Heart left ventricle (tissue), 16 donors: ENCODE data around the gene ADARB1. TPM values are rescaled to one million over a fixed set of nuclear protein-coding genes. Genes with fewer than 3 reads are reported as not detected.

ENCODE experiments used
- ATAC-seq, 4 donors: fragments of 200-7000 bp; cut with Tn5 transposase; one replicate each; pipeline ENCODE4 v1.9.1; 2020 to 2022; ENCODE audit warnings: moderate library complexity in 4 of 4, mild to moderate bottlenecking in 3 of 4, moderate number of reproducible peaks in 1 of 4
- DNase-seq, 5 donors: peaks; one replicate each; pipeline ENCODE4 v3.0.0-alpha.2; 2020
- H3K27ac ChIP-seq, 12 donors: fragments of 200-600 bp; sonication (generic) in 4 of 12; one replicate each; pipeline versions ENCODE4 v1.5.0 to v1.8.0; 2016 to 2022; ENCODE audit warnings: mild to moderate bottlenecking in 2 of 12
- H3K27me3 ChIP-seq, 9 donors: fragments of 200-600 bp; sonication (generic) in 2 of 9; one replicate each; pipeline versions ENCODE4 v1.5.1 to v1.8.0; 2016 to 2022; ENCODE audit warnings: mild to moderate bottlenecking in 3 of 9
- H3K36me3 ChIP-seq, 9 donors: fragments of 200-600 bp; sonication (generic) in 2 of 9; one replicate each; pipeline versions ENCODE4 v1.5.0 to v1.8.0; 2018 to 2022; ENCODE audit warnings: mild to moderate bottlenecking in 2 of 9
- H3K4me1 ChIP-seq, 12 donors: fragments of 200-600 bp; sonication (generic) in 4 of 12; one replicate each; pipeline versions ENCODE4 v1.5.0 to v1.8.0; 2016 to 2022; ENCODE audit warnings: mild to moderate bottlenecking in 3 of 12
- H3K4me3 ChIP-seq, 12 donors: fragments of 200-600 bp; sonication (generic) in 4 of 12; one replicate each; pipeline versions ENCODE4 v1.5.0 to v1.8.0; 2017 to 2022; ENCODE audit warnings: mild to moderate bottlenecking in 9 of 12, moderate library complexity in 4 of 12
- H3K9me3 ChIP-seq, 12 donors: fragments of 200-600 bp; sonication (generic) in 4 of 12; one replicate each; pipeline versions ENCODE4 v1.5.0 to v1.8.0; 2016 to 2022; ENCODE audit warnings: mild to moderate bottlenecking in 1 of 12
- POLR2A ChIP-seq, 2 donors: fragments of 450-650 bp; IDR thresholded peaks; one replicate each; pipeline ENCODE4 v1.6.1; 2017; ENCODE audit warnings: antibody characterized with exemption in 2 of 2, mild to moderate bottlenecking in 2 of 2, moderate library complexity in 2 of 2
- WGBS, 4 donors: extraction: QIAGEN DNeasy Blood & Tissue Kit in 2 of 4; methylation state at CpG; one replicate each; pipeline versions ENCODE4 v1.1.5 to v1.1.7; 2013 to 2018; 5-methylcytosine and 5-hydroxymethylcytosine counted together
- intact Hi-C, 10 donors: fragments of 100-400 bp; cut with DNase I; formaldehyde crosslinking; loops; one replicate each; pipeline versions ENCODE4 v1.11.1 to v1.14.2; 2022
- polyA plus RNA-seq, 2 donors: library from polyadenylated mRNA; stranded (reverse); fragments of 200-250 nt; gene quantifications; one replicate each; pipeline ENCODE4 v1.2.3, GENCODE V29; 2013
- total RNA-seq, 9 donors: library from RNA; depleted of rRNA in 2 of 9; stranded (reverse); fragments of >200 nt in 2 of 9; fragmentation: NEBNext Ultra II Directional in 3 of 9; extraction: Animal tissue kit (Norgen Biotek cat#: 25700) in 3 of 9; gene quantifications; one replicate each; pipeline versions ENCODE4 v1.1.0 to v1.2.4, GENCODE V29; 2016 to 2023
- TF ChIP-seq, protein P1 (sequence below), 12 donors: fragments of 200-600 bp; sonication (generic) in 4 of 12; IDR thresholded peaks; one replicate each; pipeline versions ENCODE4 v1.5.0 to v1.8.0; 2018 to 2022; ENCODE audit warnings: antibody characterized with exemption in 12 of 12, mild to moderate bottlenecking in 5 of 12
- donor health status: ischemic (EF 13 %, LVEDD 7.1; RV severe dilation, severe dysfunction).
- donor health status: healthy with polysubstance abuse.
- donor health status: DM: no; HTN: yes; CAD: no.
- donor health status: DM: no; HTN: no; CAD: no.
- donor health status: ischemic (EF 25% LVEDD 6.9; RV normal size, moderate dysfunction).
- donor health status: ischemic (EF 25% LVEDD 5.7; RV mildly dilated, moderate dysfunction).
- donor health status: healthy.
- donor health status: DM: yes; HTN: yes; CAD: no.
- donor health status: ischemic (EF 35%, LVEDD 5.7; RV mildly dilated, moderate dysfunction).
- donor health status: nonischemic (EF 11% LVEDD 7.7; RV severe dilation, severe dysfunction).
- donor health status: DM: yes; HTN: yes; CAD: no.
- donor health status: PGD.
- donor health status: ischemic (EF 29% LVEDD 5.4; RV normal size, mild dysfunction).
- donor health status: nonischemic (EF 23%, LVEDD 6.1; RV moderate dilation, normal function).

ADARB1 gene
- total and polyA plus RNA-seq, 11 donors: 6.9 to 16.3 (median 12.0) TPM

DNA sequence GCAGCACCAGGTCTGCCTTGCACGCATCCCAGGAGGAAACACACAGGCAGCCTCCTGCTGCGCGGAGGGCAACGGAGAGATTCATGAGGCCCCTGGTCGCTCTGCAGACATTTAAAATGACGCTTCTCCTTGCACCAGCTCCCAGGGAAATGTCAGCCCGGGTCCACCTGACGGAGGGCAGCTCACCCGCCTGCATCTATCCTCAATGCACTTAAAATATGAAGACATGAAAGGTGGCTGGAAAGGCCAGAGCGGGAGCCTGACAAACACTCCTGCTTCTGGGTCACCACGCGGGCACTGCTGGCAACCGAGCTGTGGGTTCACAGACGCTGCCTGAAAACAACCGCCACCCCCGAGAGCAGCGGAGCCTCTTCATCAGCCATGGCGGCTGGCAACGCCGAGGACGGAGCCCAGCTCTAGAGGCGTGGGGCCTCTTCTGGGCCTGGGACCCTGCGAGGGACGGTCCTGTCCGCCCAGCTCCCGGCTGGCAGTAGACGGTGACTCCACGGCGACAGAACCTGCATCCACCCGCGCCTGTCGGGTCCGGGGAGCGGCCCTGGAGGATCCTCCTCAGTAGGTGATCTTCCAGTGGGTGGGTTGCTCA, 190.6 kb downstream of the ADARB1 start:
- ATAC-seq: no peak

DNA sequence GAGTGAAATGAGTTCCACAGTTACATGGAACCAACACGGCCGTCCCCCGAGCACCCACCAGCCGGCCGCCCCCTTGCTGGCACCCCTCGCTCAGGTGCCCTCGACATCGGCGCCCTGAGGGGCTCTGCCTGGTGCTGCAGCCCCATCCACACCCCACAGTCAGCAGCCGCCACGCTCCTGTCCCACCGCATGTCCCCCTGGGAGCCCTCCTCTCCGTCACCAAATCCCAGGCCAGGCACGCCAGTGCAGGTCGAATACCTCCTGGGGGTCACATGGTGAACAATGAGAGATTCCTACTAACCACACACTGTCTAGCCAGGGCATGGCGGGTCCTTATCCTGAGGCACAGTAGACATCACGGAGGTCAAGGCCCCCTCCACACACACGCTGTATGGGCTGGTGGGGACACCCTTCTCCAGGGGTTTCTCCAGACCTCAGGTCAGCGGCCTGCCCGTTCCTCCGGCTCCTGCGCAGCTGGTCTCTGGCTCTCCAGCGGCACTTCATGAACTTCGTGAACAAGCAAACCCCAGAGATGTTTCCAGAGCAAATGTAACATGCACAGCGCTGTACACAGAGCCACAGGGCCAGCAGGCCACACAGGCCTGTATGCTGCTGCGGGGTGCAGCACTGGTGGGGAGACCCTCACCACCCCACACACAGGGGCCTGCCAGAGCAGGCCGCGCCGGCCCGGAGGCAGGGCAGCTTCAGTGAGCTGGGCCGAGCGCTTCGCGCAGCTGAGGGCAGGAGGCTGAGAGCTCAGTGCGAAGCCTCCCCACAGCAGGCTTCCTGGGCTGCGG, 191.5 kb downstream of the ADARB1 start:
- intact Hi-C loops: no loop called here
- H3K27ac ChIP-seq: peak overlapping the region in 1 of 12 donors; percentile 1
- peak in 2 of 4 donors; percentile 10 to 38 for ATAC-seq
- no peak for DNase-seq
- H3K4me1 ChIP-seq: peaks cover 0 to 4% (median 0%) of the 10 kb centered on the region in 12 donors
- no peak overlapping the region for H3K4me3 ChIP-seq
- WGBS, 4 donors: 95 to 97% (median 96%) methylated on average over 26 to 36 of the region's 36 CpGs
- H3K27me3 ChIP-seq: no peaks in the 10 kb centered on the region
- peaks cover 0 to 76% (median 62%) of the 10 kb centered on the region in 9 donors for H3K36me3 ChIP-seq
- TF ChIP-seq, protein P1, sequence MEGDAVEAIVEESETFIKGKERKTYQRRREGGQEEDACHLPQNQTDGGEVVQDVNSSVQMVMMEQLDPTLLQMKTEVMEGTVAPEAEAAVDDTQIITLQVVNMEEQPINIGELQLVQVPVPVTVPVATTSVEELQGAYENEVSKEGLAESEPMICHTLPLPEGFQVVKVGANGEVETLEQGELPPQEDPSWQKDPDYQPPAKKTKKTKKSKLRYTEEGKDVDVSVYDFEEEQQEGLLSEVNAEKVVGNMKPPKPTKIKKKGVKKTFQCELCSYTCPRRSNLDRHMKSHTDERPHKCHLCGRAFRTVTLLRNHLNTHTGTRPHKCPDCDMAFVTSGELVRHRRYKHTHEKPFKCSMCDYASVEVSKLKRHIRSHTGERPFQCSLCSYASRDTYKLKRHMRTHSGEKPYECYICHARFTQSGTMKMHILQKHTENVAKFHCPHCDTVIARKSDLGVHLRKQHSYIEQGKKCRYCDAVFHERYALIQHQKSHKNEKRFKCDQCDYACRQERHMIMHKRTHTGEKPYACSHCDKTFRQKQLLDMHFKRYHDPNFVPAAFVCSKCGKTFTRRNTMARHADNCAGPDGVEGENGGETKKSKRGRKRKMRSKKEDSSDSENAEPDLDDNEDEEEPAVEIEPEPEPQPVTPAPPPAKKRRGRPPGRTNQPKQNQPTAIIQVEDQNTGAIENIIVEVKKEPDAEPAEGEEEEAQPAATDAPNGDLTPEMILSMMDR (IDR thresholded peaks at IDR 0.05): no peak
- TF ChIP-seq POLR2A (IDR thresholded peaks at IDR 0.05): no peak
- peaks cover 0 to under 1% (median 0%) of the 10 kb centered on the region in 12 donors for H3K9me3 ChIP-seq

More for the DNA sequence above, 190.6 kb downstream of the ADARB1 start:
- H3K9me3 ChIP-seq: no peaks in the 10 kb centered on the region
- peaks cover 0 to 4% (median 0%) of the 10 kb centered on the region in 12 donors for H3K4me1 ChIP-seq
- H3K36me3 ChIP-seq: peaks cover 0 to 67% (median 54%) of the 10 kb centered on the region in 9 donors
- no peak overlapping the region for H3K27ac ChIP-seq
- peak in 1 of 5 donors; percentile 15 for DNase-seq
- H3K4me3 ChIP-seq: no peak overlapping the region
- 91 to 94% (median 94%) methylated on average over 34 of the region's 34 CpGs for WGBS, 4 donors
- intact Hi-C loops: no loop called here
- no peaks in the 10 kb centered on the region for H3K27me3 ChIP-seq
- TF ChIP-seq, protein P1 (IDR thresholded peaks at IDR 0.05): no peak
- no peak for TF ChIP-seq POLR2A (IDR thresholded peaks at IDR 0.05)

DNA sequence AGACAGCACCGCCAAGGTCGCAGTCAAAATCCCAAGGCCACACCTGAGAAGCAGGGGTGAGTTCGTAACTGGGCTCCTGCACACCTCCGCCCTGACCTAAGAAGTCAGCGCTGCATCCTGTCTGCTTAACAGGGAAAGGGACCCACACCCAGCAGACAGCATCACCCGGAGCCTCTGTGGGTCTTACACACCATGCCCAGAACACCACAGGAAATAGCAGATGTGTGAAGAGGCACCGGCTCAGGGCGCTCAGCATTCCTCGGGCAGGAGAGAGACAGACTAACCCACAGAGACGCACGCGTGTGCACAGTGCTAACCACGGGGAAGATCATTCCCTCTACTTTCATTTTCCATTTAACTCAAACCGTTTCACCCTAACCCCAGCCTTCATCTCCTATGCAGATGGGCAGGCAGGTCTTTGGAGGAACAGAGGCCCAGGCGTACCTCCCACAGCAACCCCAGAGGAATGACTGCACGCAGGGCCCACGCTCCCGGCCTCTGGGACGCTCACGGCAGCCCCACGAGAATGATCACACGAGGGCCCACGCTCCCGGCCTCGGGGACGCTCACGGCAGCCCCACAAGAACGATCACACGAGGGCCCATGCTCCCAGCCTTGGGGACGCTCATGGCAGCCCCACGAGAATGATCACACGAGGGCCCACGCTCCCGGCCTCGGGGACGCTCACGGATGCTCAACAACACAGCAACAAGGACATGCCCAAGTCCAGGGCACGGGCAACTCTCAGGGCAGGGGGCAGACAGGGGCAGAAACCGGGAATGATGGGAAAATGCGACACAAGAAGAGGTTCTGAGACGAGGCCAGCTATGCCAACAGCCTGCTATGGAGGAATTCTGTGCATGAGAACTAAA, 192.4 kb downstream of the ADARB1 start:
- Histone ChIP-seq H3K9me3 (peaks cover 0 to 9% (median 6%) of the 10 kb centered on the region in 12 donors), H3K4me3 (no peak overlapping the region), H3K4me1 (peaks cover 0 to 4% (median 0%) of the 10 kb centered on the region in 12 donors), H3K36me3 (peaks cover 0 to 80% (median 70%) of the 10 kb centered on the region in 9 donors), H3K27ac (peak overlapping the region in 1 of 12 donors; percentile 1), H3K27me3 (no peaks in the 10 kb centered on the region)
- no peak for DNase-seq
- ATAC-seq: peak in 2 of 4 donors; percentile 43 to 46
- 88 to 93% (median 92%) methylated on average over 33 to 41 of the region's 41 CpGs for WGBS, 4 donors
- intact Hi-C loops: no loop called here
- TF ChIP-seq, protein P1 (IDR thresholded peaks at IDR 0.05): no peak
- TF ChIP-seq POLR2A (IDR thresholded peaks at IDR 0.05): no peak
